Measurements from ENCODE around the gene KRT36. TPM values are rescaled to one million over a fixed set of nuclear protein-coding genes. Genes with fewer than 3 reads are reported as not detected.

The KRT36 gene
- polyA plus RNA-seq, 10 donors = not detected

GRCh38 chr17:41480136-41480535, 9.6 kb downstream of the KRT36 start:
- no peak for DNase-seq

- DNase-seq = no peak
Measured at GRCh38 chr17:41478237-41478636, 11.5 kb downstream of the KRT36 start.

- DNase-seq = no peak
Measured at GRCh38 chr17:41476866-41477815, 12.6 kb downstream of the KRT36 start.

- no peak for DNase-seq
Measured at GRCh38 chr17:41475421-41475820, 14.3 kb downstream of the KRT36 start.

GRCh38 chr17:41474863-41475262, 14.8 kb downstream of the KRT36 start:
- DNase-seq = no peak

GRCh38 chr17:41468346-41468745, 21.4 kb downstream of the KRT36 start:
- DNase-seq = no peak

- no peak for DNase-seq
Measured at GRCh38 chr17:41467561-41467960, 22.1 kb downstream of the KRT36 start.

GRCh38 chr17:41466988-41467387, 22.7 kb downstream of the KRT36 start, which contains the start of gene KRT32:
Gene KRT32, minus strand, starts transcription at chr17:41467386. Its CDS starts 61 bp downstream, at chr17:41467325.
- no peak for DNase-seq

GRCh38 chr17:41464682-41465081, 25.0 kb downstream of the KRT36 start:
- peak in 1 of 3 donors; percentile 83 for DNase-seq

- DNase-seq = no peak
Measured at GRCh38 chr17:41464173-41464572, 25.5 kb downstream of the KRT36 start.

GRCh38 chr17:41463746-41464145, 26.0 kb downstream of the KRT36 start:
- no peak for DNase-seq

- DNase-seq = no peak
Measured at GRCh38 chr17:41462705-41463104, 27.0 kb downstream of the KRT36 start.

GRCh38 chr17:41457676-41458075, 32.0 kb downstream of the KRT36 start:
- no peak for DNase-seq

- DNase-seq = no peak
Measured at GRCh38 chr17:41456204-41456603, 33.5 kb downstream of the KRT36 start.

GRCh38 chr17:41455236-41455635, 34.5 kb downstream of the KRT36 start:
- no peak for DNase-seq

GRCh38 chr17:41453066-41453465, 36.6 kb downstream of the KRT36 start:
- no peak for DNase-seq

GRCh38 chr17:41452281-41452680, 37.4 kb downstream of the KRT36 start:
- no peak for DNase-seq

- peak in 1 of 3 donors; percentile 23 for DNase-seq
Measured at GRCh38 chr17:41451154-41451728, 38.5 kb downstream of the KRT36 start.

- DNase-seq = no peak
Measured at GRCh38 chr17:41449008-41449407, 40.7 kb downstream of the KRT36 start.

- no peak for DNase-seq
Measured at GRCh38 chr17:41448506-41448905, 41.2 kb downstream of the KRT36 start.

GRCh38 chr17:41446806-41447205, 42.9 kb downstream of the KRT36 start:
- peak in 1 of 3 donors; percentile 18 for DNase-seq

- DNase-seq = no peak
Measured at GRCh38 chr17:41444640-41445039, 45.1 kb downstream of the KRT36 start.

GRCh38 chr17:41444186-41444585, 45.5 kb downstream of the KRT36 start:
- no peak for DNase-seq

Data from muscle of back (tissue), 11 donors.